B cell (primary cell): ENCODE data around the gene SZT2. TPM values are rescaled to one million over a fixed set of nuclear protein-coding genes. Genes with fewer than 3 reads are reported as not detected.

ENCODE experiments used
- ATAC-seq: fragments of 200-7000 bp; cut with Tn5 transposase; one replicate; pipeline ENCODE4 v1.10.0; 2021; ENCODE audit warnings: low read depth, mild to moderate bottlenecking, moderate number of reproducible peaks, moderate library complexity
- CTCF ChIA-PET: fragments of 350-600 bp; sonication (Branson Sonifier 250); formaldehyde crosslinking; loops from one replicate; lab custom pipeline; 2021; ENCODE audit warnings: antibody characterized with exemption, inconsistent platforms; lab: Charles Lee
- POLR2A ChIA-PET: fragments of 350-600 bp; sonication (Branson Sonifier 250); formaldehyde crosslinking; loops from one replicate; lab custom pipeline; 2021; ENCODE audit warnings: antibody characterized with exemption; lab: Charles Lee
- DNase-seq: peaks from one replicate; pipeline ENCODE4 v3.0.0; 2013
- H2AFZ ChIP-seq: 2 replicates; pipeline ENCODE4 v1.6.1; 2012; ENCODE audit warnings: mild to moderate bottlenecking, low read depth, low read length; ENCODE audit not compliant: insufficient read depth, poor library complexity, severe bottlenecking
- H3K27ac ChIP-seq, 2 donors: 1 replicate in 1 of 2; 2 replicates in 1 of 2; pipeline ENCODE4 v1.5.1; 2012 to 2013; ENCODE audit warnings: low read length in 2 of 2, mild to moderate bottlenecking in 2 of 2, moderate library complexity in 1 of 2
- H3K27me3 ChIP-seq, 4 experiments: fragments of 200-600 bp in 1 of 4; sonication (generic) in 1 of 4; replicated peaks in 1 of 4; 1 replicate in 2 of 4; 2 replicates in 2 of 4; pipeline versions ENCODE4 v1.6.1 to v1.7.0; 2013 to 2016; ENCODE audit warnings: low read length in 3 of 4, mild to moderate bottlenecking in 2 of 4, mixed read lengths in 1 of 4, moderate library complexity in 1 of 4; ENCODE audit not compliant: insufficient read depth in 4 of 4, control insufficient read depth in 3 of 4; ENCODE audit errors: control extremely low read depth in 1 of 4
- H3K36me3 ChIP-seq, 2 experiments: replicated peaks in 1 of 2; 1 replicate in 1 of 2; 2 replicates in 1 of 2; pipeline versions ENCODE4 v1.6.1 to v1.7.1; 2013; ENCODE audit warnings: low read length in 1 of 2; ENCODE audit not compliant: insufficient read depth in 2 of 2, control insufficient read depth in 1 of 2; ENCODE audit errors: control extremely low read depth in 1 of 2, extremely low read depth in 1 of 2
- H3K4me1 ChIP-seq, 2 donors: fragments of 200-600 bp in 1 of 2; sonication (generic) in 1 of 2; 1 replicate in 1 of 2; 2 replicates in 1 of 2; pipeline versions ENCODE4 v1.5.1 to v1.6.1; 2013 to 2017; ENCODE audit warnings: low read length in 2 of 2; ENCODE audit not compliant: control insufficient read depth in 2 of 2, insufficient read depth in 2 of 2
- H3K4me2 ChIP-seq: replicated peaks from 2 replicates; pipeline ENCODE3; 2012; ENCODE audit warnings: mild to moderate bottlenecking, low read depth, low read length; ENCODE audit not compliant: poor library complexity, severe bottlenecking
- H3K4me3 ChIP-seq, 5 experiments: fragments of 200-600 bp in 1 of 5; sonication (generic) in 1 of 5; 1 replicate in 3 of 5; 2 replicates in 2 of 5; pipeline versions ENCODE4 v1.5.1 to v1.7.0; 2011 to 2016; ENCODE audit warnings: low read length in 4 of 5, mild to moderate bottlenecking in 4 of 5, low read depth in 2 of 5, control low read depth in 1 of 5, moderate library complexity in 1 of 5; ENCODE audit not compliant: insufficient read depth in 1 of 5; ENCODE audit errors: control extremely low read depth in 1 of 5, extremely low read depth in 1 of 5
- H3K79me2 ChIP-seq: fragments of 200-600 bp; sonication (generic); one replicate; pipeline ENCODE4 v1.6.0; 2016; ENCODE audit warnings: low read length; ENCODE audit not compliant: control insufficient read depth, insufficient read depth
- H3K9ac ChIP-seq: fragments of 200-600 bp; sonication (generic); 2 replicates; pipeline ENCODE4 v1.6.1; 2017; ENCODE audit warnings: mild to moderate bottlenecking, low read length, moderate library complexity
- H3K9me3 ChIP-seq, 3 donors: one replicate each; pipeline versions ENCODE4 v1.6.1 to v1.7.1; 2013; ENCODE audit warnings: low read length in 2 of 3; ENCODE audit not compliant: control insufficient read depth in 2 of 3, insufficient read depth in 1 of 3; ENCODE audit errors: control extremely low read depth in 1 of 3
- H4K20me1 ChIP-seq: 2 replicates; pipeline ENCODE4 v1.6.0; 2012; ENCODE audit warnings: mild to moderate bottlenecking, low read length; ENCODE audit not compliant: insufficient read depth, control insufficient read depth, poor library complexity, severe bottlenecking
- H3K27ac Mint-ChIP-seq: one replicate; pipeline ENCODE4 v1.8.0; 2021; ENCODE audit warnings: mixed read lengths
- H3K27me3 Mint-ChIP-seq: one replicate; pipeline ENCODE4 v1.8.0; 2021; ENCODE audit warnings: mixed read lengths
- H3K4me1 Mint-ChIP-seq: one replicate; pipeline ENCODE4 v1.8.0; 2021; ENCODE audit warnings: mixed read lengths
- H3K4me3 Mint-ChIP-seq: one replicate; pipeline ENCODE4 v1.8.0; 2021; ENCODE audit warnings: mixed read lengths
- H3K9me3 Mint-ChIP-seq: one replicate; pipeline ENCODE4 v1.8.0; 2022; ENCODE audit warnings: mixed read lengths; ENCODE audit not compliant: insufficient read depth
- CTCF ChIP-seq: fragments of 200-600 bp; IDR thresholded peaks from one replicate; pipeline ENCODE4 v1.8.0; 2022; ENCODE audit warnings: antibody characterized with exemption, mild to moderate bottlenecking
- EZH2 ChIP-seq: IDR thresholded peaks from 2 replicates; pipeline ENCODE4 v1.6.1; 2012; ENCODE audit warnings: borderline replicate concordance, low read depth, mild to moderate bottlenecking, moderate library complexity, low read length; ENCODE audit not compliant: insufficient read depth, poor library complexity, severe bottlenecking
- WGBS: methylation state at CpG from one replicate; pipeline ENCODE4 v1.1.5; 2013; ENCODE audit warnings: missing lambda C conversion rate; ENCODE audit not compliant: insufficient coverage; 5-methylcytosine and 5-hydroxymethylcytosine counted together
- intact Hi-C: fragments of 100-400 bp; cut with micrococcal nuclease; formaldehyde crosslinking; loops from one replicate; pipeline ENCODE4 v1.10.0; 2022
- polyA plus RNA-seq: library from polyadenylated mRNA; depleted of rRNA; stranded (reverse); fragments of >200 nt; gene quantifications from 2 replicates; pipeline ENCODE4 v1.2.3, GENCODE V29; 2012
- total RNA-seq, 2 donors: library from RNA; stranded (reverse); fragments of 120-200 nt in 1 of 2; gene quantifications; 1 replicate in 1 of 2; 2 replicates in 1 of 2; pipeline versions ENCODE4 v1.2.3 to v1.2.4, GENCODE V29; 2013 to 2022

Gene SZT2
- total and polyA plus RNA-seq, 2 donors (not counting 1 experiment from before 2014, with no cell fraction given) = 41.4 to 197 TPM

DNA sequence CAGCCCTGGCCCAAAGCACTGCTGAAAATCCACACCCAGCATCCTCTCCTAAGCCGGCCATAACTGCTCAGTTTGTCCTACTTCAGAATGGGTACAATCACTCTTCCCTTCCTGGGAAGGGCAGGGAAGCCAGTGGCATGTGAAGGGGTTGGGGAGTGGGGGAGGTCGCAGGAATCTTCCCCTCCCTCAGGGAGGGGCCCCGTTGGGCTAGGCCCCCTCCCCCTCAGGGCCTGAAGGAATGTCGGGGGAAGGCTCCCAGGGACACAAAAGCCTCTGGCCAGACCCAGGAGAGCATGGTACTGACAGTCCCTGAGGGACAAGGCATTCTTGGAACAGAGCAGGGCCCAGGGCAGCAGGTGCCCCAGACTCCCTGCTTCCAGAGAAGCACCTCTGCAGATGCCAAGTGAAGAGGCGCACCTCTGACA, 23.1 kb upstream of the SZT2 start:
- Histone ChIP-seq H3K9ac (peak overlapping the region; percentile 86), H3K9me3 (no peaks in the 10 kb centered on the region), H3K27ac (peak overlapping the region; percentile 56 to 96), H3K4me1 (peaks cover 18 to 26% of the 10 kb centered on the region in 2 donors), H3K4me3 (peak overlapping the region in 4 of 5 experiments; percentile 78 to 90 (median 84)), H3K27me3 (no peaks in the 10 kb centered on the region), H3K36me3 (peaks cover 0 to 36% of the 10 kb centered on the region in 2 experiments), H4K20me1 (peaks cover 32% of the 10 kb centered on the region), H2AFZ (peak overlapping the region; percentile 87), H3K79me2 (peaks cover 52% of the 10 kb centered on the region), H3K4me2 (peak overlapping the region; percentile 100)
- H3K4me3 Mint-ChIP-seq = peak overlapping the region; percentile 93
- DNase-seq (no peak), ATAC-seq (no peak)
- ChIA-PET POLR2A (interaction anchor here (0.5 to 2.5 kb wide), 3 partner anchors 8 to 577 kb away, joined by 3 to 34 read pairs (median 23); partner anchors contain the start of genes CDC20, MED8 and SZT2), CTCF (interaction anchor here (2.5 kb wide), 1 partner anchor 48 kb away, joined by 11 read pairs; no protein-coding TSS in a partner anchor)
- intact Hi-C loops = loop anchor here (5.0 to 10.0 kb wide), 4 partner anchors 286 to 666 kb away; partner anchors contain the start of genes C1orf50, KDM4A, P3H1 and SLC2A1
- WGBS = 48% methylated on average over 2 of the region's 5 CpGs
- no peaks in the 10 kb centered on the region for H3K27me3 Mint-ChIP-seq
- H3K4me1 Mint-ChIP-seq = peaks cover 45% of the 10 kb centered on the region
- TF ChIP-seq EZH2 = no peak
- no peak for TF ChIP-seq CTCF
- H3K9me3 Mint-ChIP-seq = no peaks in the 10 kb centered on the region
- H3K27ac Mint-ChIP-seq = peak overlapping the region; percentile 94
